HG03378 (cell line): ENCODE measurements around the gene THSD4.
"Not testable (repeated sequence)": the region's sequence is repeated elsewhere in the genome, so short reads cannot be mapped to it uniquely, and the experiment has no call there.

Experiments used
- ATAC-seq: cut with Tn5 transposase; IDR thresholded peaks from one replicate; pipeline ENCODE4 v1.9.1; 2021; ENCODE audit warnings: mild to moderate bottlenecking, moderate library complexity; ENCODE audit not compliant: unreplicated experiment

THSD4 gene

DNA sequence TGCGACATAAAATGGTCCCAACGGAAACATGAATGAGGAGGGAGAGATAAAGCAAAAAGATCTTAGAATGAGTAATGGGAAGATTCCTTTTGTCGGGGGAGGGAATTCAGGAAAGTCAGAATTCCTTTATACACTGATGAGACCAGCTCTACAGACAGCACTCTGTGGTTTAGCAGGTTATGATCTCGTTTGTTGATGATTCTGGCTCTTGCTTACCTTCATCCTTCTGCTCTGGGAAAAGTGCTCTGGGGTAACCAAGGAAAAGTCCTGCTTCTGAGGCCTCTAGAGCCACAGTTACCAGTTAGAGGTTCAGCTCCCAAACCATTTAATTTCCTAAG is 544.4 kb downstream of the THSD4 start:
- no peak for ATAC-seq

DNA sequence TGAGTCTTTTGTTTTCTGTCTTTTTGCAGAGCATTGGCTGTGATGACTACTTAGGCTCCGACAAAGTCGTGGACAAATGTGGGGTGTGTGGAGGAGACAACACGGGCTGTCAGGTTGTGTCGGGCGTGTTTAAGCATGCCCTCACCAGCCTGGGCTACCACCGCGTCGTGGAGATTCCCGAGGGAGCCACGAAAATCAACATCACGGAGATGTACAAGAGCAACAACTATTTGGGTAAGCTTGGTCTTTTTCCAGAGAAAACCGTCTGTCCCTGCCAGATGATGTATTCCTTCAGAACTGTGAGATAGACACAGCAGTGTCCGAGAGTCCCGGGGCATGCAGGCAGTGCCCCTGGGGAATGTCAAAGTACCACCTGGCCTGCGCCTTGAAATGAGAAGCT is 545.2 kb downstream of the THSD4 start:
- ATAC-seq = no peak

DNA sequence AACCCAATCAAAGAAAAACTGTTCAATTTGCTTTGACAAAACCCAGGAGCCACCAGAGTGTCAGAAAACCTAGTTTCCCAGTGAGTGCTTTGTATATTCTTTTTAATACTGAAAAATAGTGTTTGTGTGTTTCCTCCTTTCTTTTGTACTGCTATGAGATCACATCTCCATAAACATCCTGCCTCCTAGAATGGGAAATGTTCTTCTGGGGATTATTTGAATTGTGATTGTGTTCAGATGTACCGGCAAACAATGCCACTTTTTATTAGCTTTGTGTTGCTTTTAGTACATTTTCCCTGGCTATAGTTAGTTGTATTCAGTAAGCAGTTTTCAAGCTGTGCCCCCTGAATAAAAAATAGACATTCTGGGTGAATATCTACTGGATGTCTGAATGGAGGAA is 547.0 kb downstream of the THSD4 start:
- no peak for ATAC-seq

DNA sequence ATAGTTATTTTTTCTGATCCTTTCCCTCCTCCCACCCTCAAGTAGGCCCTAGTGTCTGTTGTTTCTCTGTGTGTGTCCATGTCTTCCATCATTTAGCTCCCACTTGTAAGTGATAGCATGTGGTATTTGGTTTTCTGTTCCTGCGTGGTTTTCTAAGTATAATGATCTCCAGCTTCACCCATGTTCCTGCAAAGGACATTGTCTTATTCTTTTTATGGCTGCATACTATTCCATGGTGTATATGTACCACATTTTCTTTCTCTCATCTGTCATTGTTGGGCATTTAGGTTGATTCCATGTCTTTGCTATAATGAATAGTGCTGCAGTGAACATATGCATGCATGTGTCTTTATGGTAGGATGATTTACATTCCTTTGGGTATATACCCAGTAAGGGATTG is 549.4 kb downstream of the THSD4 start:
- no peak for ATAC-seq

DNA sequence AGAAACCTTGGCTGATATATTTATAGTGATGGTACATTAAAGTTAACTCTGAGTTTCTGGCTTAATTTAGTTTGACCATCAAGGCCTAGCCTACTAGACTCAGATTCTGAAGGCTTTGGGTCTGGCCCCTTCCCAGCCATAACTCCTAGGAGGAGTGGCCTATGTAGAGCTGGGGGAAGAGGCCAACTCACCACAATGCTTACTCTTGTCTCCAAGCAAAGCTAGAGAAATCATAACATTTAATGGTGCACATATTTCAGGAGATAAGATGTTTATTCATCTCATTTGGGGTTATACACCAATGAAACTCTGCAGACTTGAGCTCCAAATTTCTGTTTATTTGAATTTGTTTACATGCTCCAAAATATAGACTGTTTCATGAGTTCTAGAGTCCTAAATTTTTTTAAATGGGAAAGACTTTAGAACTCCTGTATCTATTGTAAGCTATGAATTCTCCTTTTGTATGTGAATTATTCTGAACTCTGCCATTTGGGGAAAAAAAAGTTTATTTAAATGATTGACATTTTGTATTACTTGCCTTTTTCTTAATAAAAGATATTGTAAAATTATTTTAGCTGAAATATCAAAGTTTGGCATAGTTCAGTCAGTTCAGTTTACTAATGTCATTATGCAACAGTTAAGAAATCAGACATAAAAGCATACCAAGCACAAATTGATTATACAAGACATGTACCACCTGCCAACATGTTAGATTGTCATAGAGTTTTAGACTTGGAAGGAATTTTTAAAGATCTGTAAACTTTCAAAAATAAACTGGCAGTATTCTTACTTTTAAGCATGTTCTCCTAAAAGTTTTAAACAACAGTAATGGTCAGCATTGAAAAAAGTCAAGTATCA is 551.7 kb downstream of the THSD4 start:
- ATAC-seq = no peak

DNA sequence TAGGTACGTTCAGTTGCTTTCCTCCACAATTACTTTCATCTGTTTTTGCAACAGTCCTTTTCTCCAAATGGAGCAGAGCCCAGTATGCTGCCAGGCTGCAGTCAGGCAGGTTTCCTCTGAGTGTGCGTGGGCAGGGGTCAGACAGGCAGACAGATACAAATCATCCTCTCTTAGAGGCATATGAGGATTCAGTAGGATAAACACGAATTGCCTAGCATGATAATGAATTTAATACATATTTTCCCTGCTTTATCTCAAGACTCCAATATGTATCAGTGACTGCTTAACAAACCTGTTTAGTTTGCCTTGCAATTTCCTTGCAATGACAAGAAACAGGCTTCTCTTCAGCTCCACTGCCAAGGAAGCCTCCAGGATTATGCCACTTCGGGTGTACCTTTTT is 554.4 kb downstream of the THSD4 start:
- ATAC-seq = no peak

DNA sequence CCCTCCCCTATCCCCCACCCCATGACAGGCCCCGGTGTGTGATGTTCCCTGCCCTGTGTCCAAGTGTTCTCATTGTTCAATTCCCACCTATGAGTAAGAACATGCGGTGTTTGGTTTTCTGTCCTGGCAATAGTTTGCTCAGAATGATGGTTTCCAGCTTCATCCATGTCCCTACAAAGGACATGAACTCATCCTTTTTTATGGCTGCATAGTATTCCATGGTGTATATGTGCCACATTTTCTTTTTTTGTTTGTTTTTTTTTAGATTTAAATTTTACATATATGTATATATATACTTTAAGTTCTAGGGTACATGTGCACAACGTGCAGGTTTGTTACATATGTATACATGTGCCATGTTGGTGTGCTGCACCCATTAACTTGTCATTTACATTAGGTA is 555.0 kb downstream of the THSD4 start:
- ATAC-seq = not testable (repeated sequence)

DNA sequence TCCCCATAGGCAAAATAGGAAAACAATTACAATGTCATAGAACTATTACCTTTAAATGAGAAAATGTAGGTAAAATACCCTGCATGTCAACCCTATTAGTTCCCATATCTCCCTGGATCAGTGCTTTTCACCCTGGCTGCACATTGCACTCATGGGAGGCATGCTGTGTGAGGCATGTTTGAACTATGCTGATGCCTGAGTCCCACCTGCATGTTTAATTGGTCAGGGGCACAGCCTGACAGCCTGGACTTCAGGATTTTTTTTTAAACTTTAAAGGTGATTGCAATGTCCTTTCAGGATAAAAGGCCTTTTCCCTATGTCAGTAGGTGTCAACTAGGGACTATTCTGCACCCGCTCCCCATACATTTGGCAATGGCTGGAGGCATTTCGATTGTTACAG is 559.1 kb downstream of the THSD4 start:
- no peak for ATAC-seq

DNA sequence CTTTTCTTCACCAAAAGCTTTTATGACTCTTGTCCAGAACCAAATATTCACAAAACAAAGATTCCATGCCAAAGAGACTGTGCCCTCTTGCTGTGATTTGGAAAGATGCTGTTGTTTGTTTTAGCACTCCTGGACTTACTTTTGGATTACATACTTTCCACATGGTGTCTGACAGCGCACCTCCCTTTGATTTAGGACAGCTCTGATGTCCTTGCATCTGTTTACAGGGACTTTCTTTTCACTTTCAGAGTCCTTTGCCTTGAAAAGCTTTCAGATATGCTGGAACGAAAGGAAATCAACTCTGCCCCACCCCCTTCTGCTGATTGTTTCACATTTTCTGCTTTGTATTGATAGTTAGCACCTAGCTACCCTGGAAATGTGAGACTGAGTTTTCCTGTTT is 562.1 kb downstream of the THSD4 start:
- no peak for ATAC-seq

DNA sequence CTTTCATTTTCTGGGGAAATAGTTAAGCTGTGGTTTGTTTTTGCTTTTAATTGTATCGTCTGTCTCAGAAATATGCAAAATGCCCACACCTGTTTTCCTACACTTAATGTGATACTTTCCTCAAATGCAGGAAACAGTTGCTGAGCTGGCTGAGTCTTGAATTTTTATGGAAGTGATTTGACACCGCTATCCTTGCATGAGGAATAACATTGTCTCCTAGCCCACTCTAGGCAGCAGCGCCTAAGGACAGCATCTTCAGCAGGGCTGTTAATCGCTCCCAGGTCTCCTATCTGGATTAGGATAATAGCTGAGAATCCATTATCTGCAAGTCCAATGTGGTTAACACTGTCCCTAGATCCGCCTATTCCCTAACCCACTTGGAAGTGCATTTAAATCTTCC is 562.5 kb downstream of the THSD4 start:
- no peak for ATAC-seq

DNA sequence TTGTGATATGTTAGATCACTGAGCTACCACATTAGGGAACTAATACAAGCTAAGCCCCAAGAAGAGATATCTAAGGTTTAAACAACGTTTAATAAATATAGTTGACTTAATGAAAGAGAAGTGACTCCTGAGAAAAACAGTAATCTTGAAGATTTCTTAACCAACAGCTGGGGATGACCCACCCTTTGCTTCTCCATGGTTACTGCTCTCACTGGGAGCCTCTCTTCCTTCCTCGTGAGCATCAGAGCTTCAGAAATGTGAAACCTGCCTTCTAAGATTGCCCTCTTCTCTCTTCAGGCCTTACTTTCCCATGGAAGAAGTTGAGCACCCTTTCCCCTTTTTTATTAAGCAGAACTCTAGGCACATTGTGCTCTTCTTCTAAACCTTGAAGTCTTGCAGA is 562.9 kb downstream of the THSD4 start:
- no peak for ATAC-seq

DNA sequence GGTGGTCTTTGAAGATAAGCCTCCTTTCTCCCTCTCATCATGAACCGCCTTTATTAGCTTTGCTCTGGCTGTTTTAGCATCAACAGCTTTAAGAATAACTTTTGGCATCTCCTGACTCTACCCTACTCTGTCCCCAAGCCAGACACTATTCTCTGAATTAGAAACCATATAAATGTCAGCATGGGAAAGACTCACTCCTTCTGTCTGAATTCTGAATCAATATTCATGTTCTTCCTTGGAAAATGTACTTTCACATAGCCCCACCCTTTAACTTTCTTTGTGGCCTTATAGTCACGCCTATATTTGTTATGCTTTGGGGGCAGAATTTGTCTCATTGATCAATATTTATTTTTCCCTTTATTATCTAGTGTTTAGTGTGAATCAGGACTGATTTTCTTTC is 563.3 kb downstream of the THSD4 start:
- no peak for ATAC-seq

DNA sequence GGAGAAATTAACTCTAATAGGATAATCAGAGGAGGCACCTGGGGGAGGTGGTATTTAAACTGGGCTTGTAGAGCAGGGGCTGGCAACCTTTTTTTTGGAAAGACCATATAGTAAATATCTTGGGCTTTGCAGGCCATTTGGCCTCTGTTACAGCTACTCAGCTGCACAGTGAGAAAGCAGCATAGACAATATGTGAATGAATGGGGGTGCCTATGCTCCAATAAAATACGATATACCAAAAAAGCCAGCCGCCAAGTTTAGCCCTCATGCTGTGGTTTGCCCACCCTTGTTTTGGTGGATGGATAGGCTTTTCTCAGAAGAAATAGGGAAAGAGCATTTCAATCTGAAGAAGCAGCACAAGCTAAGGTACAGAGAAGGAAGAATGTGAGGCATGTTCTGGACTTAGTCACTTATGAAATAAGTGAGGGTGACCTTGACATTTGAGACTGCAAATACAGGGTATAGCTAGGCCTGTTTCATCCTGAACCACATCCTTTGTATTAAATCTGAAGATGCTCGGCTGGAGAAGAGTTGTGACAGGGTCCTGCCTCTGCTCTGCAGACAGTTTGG is 564.0 kb downstream of the THSD4 start:
- no peak for ATAC-seq

DNA sequence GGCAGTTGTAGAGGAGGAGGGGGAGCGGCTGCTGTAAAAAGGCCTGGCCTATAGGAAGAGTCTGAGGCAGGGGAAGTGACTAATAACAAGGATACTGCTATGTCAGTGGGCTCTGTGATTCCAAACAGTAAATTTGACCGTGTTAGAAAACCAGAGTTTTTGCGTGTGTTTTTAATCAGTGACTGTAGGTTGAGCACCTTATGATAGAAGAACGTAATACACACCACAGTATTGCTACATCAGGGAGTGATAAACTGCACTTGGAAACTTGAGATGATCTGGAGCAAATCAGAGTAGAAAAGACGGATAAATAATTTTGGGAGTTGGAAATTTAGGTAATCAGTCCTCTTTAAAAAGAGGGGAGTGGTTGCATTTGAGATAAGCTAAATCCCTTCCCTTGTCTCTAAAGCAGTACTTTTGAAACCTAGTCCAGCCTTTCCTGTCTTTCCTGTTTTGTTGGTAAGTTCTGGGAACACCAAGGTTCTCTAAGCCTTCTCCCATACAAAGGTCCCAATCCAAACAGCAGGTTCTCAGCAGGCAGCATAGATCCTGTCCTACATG is 564.6 kb downstream of the THSD4 start:
- ATAC-seq = no peak

DNA sequence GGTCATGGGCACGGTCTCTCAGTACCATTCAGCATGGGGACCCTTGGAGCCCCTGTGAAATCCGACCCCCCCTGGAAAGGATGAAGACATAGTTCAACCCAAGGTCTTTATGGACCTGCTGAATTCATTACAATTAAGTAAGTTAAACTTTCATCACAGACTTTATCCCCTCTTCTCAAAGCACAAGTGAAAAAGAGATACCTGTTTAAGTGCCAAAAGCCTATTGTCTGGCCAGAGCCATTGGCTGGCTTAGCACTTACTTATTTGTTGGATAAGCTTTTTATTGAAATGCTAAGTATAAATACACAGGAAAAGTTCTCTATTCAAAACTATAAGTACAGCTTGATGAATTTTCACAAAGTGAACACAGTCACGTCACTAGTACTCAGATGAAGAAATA is 566.7 kb downstream of the THSD4 start:
- ATAC-seq = no peak

DNA sequence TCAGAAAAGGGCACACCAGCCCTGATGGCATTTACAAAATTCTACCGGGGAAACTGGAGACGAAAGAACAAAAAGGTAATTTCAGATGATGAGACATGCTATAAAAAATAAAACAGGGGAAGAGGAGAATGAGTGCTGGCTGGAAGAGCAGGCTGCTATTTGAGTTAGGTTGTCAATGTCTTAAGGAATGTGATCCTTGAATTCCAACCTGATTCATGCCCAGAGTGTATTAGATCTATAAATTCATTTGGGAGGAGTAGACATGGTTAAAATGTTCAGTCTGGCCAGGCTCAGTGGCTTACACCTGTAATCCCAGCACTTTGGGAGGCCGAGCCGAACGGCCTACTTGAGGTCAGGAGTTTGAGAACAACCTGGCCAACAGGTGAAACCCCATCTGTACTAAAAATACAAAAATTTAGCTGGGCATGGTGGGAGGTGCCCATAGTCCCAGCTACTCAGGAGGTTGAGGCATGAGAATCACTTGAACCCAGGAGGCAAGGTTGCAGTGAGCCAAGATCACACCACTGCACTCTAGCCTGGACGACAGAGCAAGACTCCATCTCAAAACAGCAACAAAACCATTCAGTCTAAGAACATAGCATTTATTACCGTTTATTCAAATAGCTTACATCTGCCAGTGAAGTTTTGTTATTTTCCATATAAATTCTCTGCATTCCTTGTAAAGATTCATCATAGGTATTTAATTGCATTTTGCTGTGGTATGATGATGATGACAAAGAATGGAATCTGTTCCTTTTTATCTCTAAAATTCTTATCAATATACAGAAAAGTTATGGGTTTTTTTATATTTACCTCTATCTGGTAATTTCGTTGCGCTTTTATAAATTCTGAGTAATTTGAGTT is 568.4 kb downstream of the THSD4 start:
- ATAC-seq = no peak

DNA sequence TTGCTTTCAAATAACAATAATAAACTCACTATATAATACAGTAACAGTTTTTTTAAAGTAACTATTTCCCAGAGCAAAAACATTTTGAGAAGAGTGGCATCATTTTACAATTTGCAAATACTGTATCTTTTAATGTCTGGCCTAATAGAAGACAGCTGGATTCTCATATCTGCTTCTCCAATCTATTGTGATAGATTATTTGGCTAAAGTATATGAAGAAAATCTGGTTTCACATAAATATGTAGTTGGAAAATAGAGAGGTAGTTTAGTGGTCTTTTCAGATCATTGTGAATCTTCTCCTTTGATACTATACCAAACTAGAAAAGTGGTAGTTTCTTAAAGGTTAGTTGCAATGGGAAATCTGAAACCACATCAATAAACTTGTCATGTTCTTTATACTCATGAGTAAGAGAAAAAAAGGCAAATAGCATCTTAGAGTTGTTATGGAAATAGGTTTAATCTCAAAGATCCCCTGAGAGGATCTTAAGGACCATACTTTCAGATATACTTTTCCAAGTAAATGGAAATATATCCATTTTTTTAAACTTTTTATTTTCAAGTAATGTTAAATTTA is 570.2 kb downstream of the THSD4 start:
- ATAC-seq = no peak

DNA sequence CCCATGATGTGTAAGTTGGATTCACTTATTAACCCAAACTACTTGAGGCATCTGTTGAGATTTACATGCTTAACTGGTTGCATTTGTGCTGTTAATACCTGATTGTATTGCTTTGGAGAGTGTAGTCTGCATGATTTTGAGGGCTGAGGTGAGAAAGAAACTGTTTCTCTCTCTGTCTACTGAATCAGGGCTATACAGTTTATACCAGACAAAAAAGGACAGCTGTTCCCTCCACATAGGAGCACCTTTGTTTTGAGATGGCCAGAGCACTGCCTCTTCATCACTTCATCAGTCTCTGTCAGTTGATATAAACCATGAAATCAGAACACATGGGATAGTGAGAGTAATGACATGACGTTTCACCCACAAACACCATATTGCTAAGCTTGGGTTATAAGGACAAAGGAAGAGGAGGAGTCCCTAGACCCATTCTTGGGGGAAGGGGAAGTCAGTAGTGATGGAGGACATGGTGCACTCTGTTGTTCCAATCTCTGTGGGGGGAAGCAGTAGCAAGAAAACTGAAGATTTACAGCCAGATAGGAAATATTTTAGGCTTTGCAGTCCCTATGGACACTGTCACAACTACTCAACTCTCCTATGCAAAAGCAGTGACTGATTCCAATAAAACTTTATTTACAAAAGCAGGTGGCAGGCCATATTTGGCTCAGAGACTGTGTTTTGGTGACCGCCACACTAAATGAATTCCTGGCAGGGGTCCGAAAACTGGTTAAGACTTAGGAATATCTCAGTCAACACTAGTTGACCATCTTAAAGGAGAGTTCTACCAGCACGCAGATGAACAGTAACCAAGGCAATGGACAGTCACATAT is 571.2 kb downstream of the THSD4 start:
- ATAC-seq = no peak

DNA sequence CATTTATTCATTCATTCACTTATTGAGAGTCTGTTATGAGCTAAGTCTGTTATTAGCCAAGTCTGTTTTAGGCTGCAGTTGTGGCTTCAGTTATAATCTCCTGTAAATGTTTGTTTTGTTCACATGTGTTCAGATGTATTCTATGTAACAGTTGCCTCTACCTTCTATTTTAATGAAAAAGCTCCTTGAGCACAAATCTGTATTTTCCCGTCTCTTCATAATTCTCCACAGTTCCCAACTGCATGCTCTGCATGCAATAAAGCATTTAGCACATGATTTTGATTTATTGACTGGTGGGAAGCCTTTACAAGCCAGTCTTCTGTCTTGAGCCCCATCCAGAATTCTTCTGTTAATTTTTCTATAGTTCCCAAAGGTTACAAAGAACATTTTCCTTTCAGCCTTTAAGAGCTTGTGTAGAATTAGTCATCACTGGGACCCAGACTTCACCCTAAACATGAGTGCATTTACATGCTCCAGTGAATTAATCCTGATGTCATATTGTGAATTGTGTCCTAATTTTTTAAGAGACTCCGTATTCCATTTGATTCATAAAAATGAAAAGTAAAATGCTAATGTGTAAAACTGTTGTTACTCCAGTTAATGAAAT is 572.7 kb downstream of the THSD4 start:
- no peak for ATAC-seq

DNA sequence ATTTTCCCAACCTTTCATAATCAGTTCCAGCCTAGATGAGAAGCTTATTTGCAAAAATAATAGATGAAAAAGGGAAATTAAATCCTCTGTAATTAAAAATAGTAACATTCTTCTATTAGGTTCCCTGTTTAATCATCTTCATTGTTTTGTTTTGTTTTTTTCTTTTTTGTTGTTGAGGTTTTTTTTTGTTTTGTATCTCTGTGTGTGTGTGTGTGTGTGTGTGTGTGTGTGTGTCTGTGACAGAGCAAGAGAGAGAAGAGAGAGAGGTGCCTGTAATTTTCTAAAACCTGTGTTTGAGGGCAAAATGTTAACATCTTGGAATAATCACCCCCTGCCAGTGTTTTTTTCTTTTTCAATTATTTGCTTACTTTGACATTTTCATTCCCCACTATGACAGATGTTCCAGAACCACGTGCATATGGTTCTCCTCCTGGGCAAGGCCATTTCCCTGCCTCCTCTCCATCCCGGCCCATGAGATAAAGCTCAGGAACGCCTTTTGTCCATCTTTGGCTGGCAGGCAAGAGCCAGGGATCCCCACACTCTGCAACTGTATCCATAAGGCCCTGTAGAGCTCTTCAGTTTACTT is 573.3 kb downstream of the THSD4 start:
- ATAC-seq = no peak
